Loucy (cell line): ENCODE measurements around the gene HEPHL1.

Experiments used
- H2AFZ ChIP-seq: fragments of 200-600 bp; sonication (generic); 2 replicates; pipeline ENCODE4 v1.6.0; 2016; ENCODE audit warnings: antibody characterized with exemption, mild to moderate bottlenecking, low read length, moderate library complexity
- H3F3A ChIP-seq: fragments of 200-600 bp; 2 replicates; pipeline ENCODE4 v1.6.0; 2016; ENCODE audit warnings: antibody characterized with exemption, low read depth, mild to moderate bottlenecking
- H3K27me3 ChIP-seq: fragments of 200-600 bp; sonication (generic); 2 replicates; pipeline ENCODE4 v1.6.1; 2014; ENCODE audit warnings: low read length, mild to moderate bottlenecking; ENCODE audit not compliant: insufficient read depth, poor library complexity, severe bottlenecking
- H3K36me3 ChIP-seq: fragments of 200-600 bp; sonication (generic); 2 replicates; pipeline ENCODE4 v1.6.1; 2016; ENCODE audit warnings: low read length; ENCODE audit not compliant: insufficient read depth
- H3K4me1 ChIP-seq: fragments of 200-600 bp; sonication (generic); 2 replicates; pipeline ENCODE4 v1.5.1; 2014; ENCODE audit warnings: low read length, mild to moderate bottlenecking; ENCODE audit not compliant: insufficient read depth, poor library complexity, severe bottlenecking
- H3K4me2 ChIP-seq: fragments of 200-600 bp; sonication (generic); 2 replicates; pipeline ENCODE4 v1.6.0; 2014; ENCODE audit warnings: antibody characterized with exemption, low read length, low read depth, mild to moderate bottlenecking; ENCODE audit not compliant: poor library complexity, severe bottlenecking
- H3K4me3 ChIP-seq: fragments of 200-600 bp; sonication (generic); 2 replicates; pipeline ENCODE4 v1.5.1; 2014; ENCODE audit warnings: low read length, mild to moderate bottlenecking, mixed read lengths; ENCODE audit not compliant: poor library complexity, severe bottlenecking
- H3K79me2 ChIP-seq: fragments of 200-600 bp; sonication (generic); 2 replicates; pipeline ENCODE4 v1.6.1; 2014; ENCODE audit warnings: low read length; ENCODE audit not compliant: insufficient read depth
- H3K9ac ChIP-seq: fragments of 200-600 bp; sonication (generic); 2 replicates; pipeline ENCODE4 v1.6.0; 2014; ENCODE audit warnings: mild to moderate bottlenecking, low read depth, low read length, moderate library complexity; ENCODE audit not compliant: poor library complexity, severe bottlenecking
- H3K9me2 ChIP-seq: fragments of 200-600 bp; sonication (generic); replicated peaks from 2 replicates; pipeline ENCODE4 v1.6.1; 2016; ENCODE audit warnings: low read depth, low read length, mixed read lengths
- H3K9me3 ChIP-seq: fragments of 200-600 bp; sonication (generic); 2 replicates; pipeline ENCODE4 v1.6.1; 2014; ENCODE audit warnings: mild to moderate bottlenecking, antibody characterized with exemption, low read length, low read depth; ENCODE audit not compliant: insufficient read depth
- H4K20me1 ChIP-seq: fragments of 200-600 bp; sonication (generic); 2 replicates; pipeline ENCODE4 v1.6.0; 2014; ENCODE audit warnings: antibody characterized with exemption, low read length, mild to moderate bottlenecking; ENCODE audit not compliant: insufficient read depth, poor library complexity, severe bottlenecking
- EZH2phosphoT487 ChIP-seq: fragments of 200-600 bp; IDR thresholded peaks from 2 replicates; pipeline ENCODE4 v1.6.1; 2018; ENCODE audit warnings: antibody characterized with exemption, mild to moderate bottlenecking, moderate library complexity, borderline replicate concordance
- TF ChIP-seq, protein P1 (sequence below): fragments of 200-600 bp; sonication (generic); conservative IDR thresholded peaks from 2 replicates; pipeline ENCODE4 v1.5.1; 2014; ENCODE audit warnings: mild to moderate bottlenecking, antibody characterized with exemption, low read length

Gene HEPHL1

DNA sequence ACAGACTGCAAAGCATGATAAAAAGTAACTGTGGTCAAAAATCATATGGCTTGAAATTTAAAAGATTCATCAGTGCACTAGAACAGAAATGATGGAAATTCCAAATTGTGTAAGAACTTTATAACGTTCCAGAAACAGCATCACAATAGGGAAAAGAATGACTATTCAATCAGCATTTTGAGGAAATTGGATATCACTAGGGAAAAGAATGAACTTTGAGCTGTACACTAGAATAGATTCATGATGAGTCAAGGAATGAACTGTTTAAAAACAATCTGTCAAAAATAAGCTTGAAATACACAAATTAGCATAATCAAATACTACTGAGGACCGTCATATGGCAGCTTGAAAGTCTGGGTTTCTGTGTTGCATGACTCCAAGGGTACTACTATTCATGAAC is 20.5 kb upstream of the HEPHL1 start:
- Histone ChIP-seq H3K4me2 (no peak overlapping the region), H3K9me3 (no peaks in the 10 kb centered on the region), H3K27me3 (no peaks in the 10 kb centered on the region), H3K4me3 (no peak overlapping the region), H4K20me1 (no peaks in the 10 kb centered on the region), H3K9me2 (no peaks in the 10 kb centered on the region), H3F3A (no peaks in the 10 kb centered on the region), H3K9ac (no peak overlapping the region), H3K36me3 (no peaks in the 10 kb centered on the region), H3K79me2 (no peaks in the 10 kb centered on the region), H2AFZ (no peak overlapping the region), H3K4me1 (no peaks in the 10 kb centered on the region)
- TF ChIP-seq EZH2phosphoT487, result no peak
- TF ChIP-seq, protein P1, sequence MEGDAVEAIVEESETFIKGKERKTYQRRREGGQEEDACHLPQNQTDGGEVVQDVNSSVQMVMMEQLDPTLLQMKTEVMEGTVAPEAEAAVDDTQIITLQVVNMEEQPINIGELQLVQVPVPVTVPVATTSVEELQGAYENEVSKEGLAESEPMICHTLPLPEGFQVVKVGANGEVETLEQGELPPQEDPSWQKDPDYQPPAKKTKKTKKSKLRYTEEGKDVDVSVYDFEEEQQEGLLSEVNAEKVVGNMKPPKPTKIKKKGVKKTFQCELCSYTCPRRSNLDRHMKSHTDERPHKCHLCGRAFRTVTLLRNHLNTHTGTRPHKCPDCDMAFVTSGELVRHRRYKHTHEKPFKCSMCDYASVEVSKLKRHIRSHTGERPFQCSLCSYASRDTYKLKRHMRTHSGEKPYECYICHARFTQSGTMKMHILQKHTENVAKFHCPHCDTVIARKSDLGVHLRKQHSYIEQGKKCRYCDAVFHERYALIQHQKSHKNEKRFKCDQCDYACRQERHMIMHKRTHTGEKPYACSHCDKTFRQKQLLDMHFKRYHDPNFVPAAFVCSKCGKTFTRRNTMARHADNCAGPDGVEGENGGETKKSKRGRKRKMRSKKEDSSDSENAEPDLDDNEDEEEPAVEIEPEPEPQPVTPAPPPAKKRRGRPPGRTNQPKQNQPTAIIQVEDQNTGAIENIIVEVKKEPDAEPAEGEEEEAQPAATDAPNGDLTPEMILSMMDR, result no peak

DNA sequence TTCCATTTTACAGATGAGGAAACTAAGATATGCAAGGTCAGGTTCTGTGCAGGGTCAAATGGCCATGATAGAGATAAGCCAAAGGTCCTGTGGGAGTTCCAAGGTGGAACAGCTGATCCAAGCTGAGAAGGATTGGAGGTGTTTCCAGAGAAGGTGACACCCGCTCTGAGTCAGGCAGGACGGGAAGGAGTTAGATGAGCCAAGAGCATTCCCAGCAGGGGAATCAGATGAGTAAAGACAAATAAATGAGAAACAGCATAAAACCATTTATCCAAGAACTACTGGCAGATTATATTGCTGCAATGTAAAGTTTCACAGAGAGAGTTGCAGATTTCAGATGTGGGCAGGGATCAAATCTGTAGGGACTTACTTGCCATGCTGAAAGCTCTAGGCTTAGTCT is 18.9 kb upstream of the HEPHL1 start:
- H2AFZ ChIP-seq, result no peak overlapping the region
- no peaks in the 10 kb centered on the region for H3F3A ChIP-seq
- H4K20me1 ChIP-seq, result no peaks in the 10 kb centered on the region
- TF ChIP-seq, protein P1, result no peak
- no peak for TF ChIP-seq EZH2phosphoT487
- H3K9me2 ChIP-seq, result no peaks in the 10 kb centered on the region
- H3K9me3 ChIP-seq, result no peaks in the 10 kb centered on the region
- no peaks in the 10 kb centered on the region for H3K79me2 ChIP-seq
- no peaks in the 10 kb centered on the region for H3K4me1 ChIP-seq
- no peak overlapping the region for H3K4me2 ChIP-seq
- no peaks in the 10 kb centered on the region for H3K36me3 ChIP-seq
- no peak overlapping the region for H3K9ac ChIP-seq
- H3K27me3 ChIP-seq, result no peaks in the 10 kb centered on the region
- no peak overlapping the region for H3K4me3 ChIP-seq

DNA sequence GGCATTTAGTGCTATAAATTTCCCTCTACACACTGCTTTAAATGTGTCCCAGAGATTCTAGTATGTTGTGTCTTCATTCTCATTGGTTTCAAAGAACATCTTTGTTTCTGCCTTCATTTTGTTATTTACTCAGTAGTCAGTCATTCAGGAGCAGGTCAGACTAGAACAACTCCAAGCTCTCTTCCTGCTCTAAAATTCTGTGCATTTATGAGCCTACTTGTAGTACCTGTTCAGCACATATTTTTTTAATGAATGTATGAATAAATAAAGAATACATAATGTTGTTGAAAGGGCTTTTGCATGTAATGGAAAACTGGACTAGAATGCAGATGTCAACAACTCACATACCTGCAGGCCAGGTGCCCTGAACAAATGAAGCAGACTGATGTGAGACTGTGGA is 13.7 kb upstream of the HEPHL1 start:
- H3K27me3 ChIP-seq, result no peaks in the 10 kb centered on the region
- no peaks in the 10 kb centered on the region for H3K36me3 ChIP-seq
- no peaks in the 10 kb centered on the region for H4K20me1 ChIP-seq
- no peak overlapping the region for H3K4me3 ChIP-seq
- no peaks in the 10 kb centered on the region for H3K9me3 ChIP-seq
- no peaks in the 10 kb centered on the region for H3F3A ChIP-seq
- H3K79me2 ChIP-seq, result no peaks in the 10 kb centered on the region
- no peak overlapping the region for H3K4me2 ChIP-seq
- H3K4me1 ChIP-seq, result no peaks in the 10 kb centered on the region
- no peaks in the 10 kb centered on the region for H3K9me2 ChIP-seq
- TF ChIP-seq, protein P1, result no peak
- no peak for TF ChIP-seq EZH2phosphoT487
- no peak overlapping the region for H3K9ac ChIP-seq
- no peak overlapping the region for H2AFZ ChIP-seq
